Lower lobe of right lung (tissue), 2 donors: ENCODE results near the gene USP25. TPM values are rescaled to one million over a fixed set of nuclear protein-coding genes. Genes with fewer than 3 reads are reported as not detected.

Experiments used
- ATAC-seq, 2 donors: fragments of 200-7000 bp; cut with Tn5 transposase; one replicate each; pipeline ENCODE4 v1.9.1; 2020 to 2022; ENCODE audit warnings: mild to moderate bottlenecking in 2 of 2, moderate library complexity in 2 of 2
- DNase-seq: peaks from one replicate; pipeline ENCODE4 v3.0.0-alpha.2; 2020
- H3K27ac ChIP-seq: fragments of 200-600 bp; one replicate; pipeline ENCODE4 v1.8.0; 2022
- H3K27me3 ChIP-seq: fragments of 200-600 bp; one replicate; pipeline ENCODE4 v1.8.0; 2022; ENCODE audit warnings: low read depth
- H3K36me3 ChIP-seq: fragments of 200-600 bp; one replicate; pipeline ENCODE4 v1.8.0; 2022; ENCODE audit warnings: mild to moderate bottlenecking
- H3K4me1 ChIP-seq: fragments of 200-600 bp; one replicate; pipeline ENCODE4 v1.8.0; 2022
- H3K4me3 ChIP-seq: fragments of 200-600 bp; one replicate; pipeline ENCODE4 v1.8.0; 2022; ENCODE audit warnings: mild to moderate bottlenecking
- H3K9me3 ChIP-seq: fragments of 200-600 bp; one replicate; pipeline ENCODE4 v1.8.0; 2022
- intact Hi-C: fragments of 100-400 bp; cut with DNase I; formaldehyde crosslinking; loops from one replicate; pipeline ENCODE4 v1.11.0; 2022
- total RNA-seq: library from RNA; stranded (reverse); fragmentation: NEBNext Ultra II Directional; extraction: Animal tissue kit (Norgen Biotek cat#: 25700); gene quantifications from one replicate; pipeline ENCODE4 v1.2.1, GENCODE V29; 2021
- TF ChIP-seq, protein P1 (sequence below): fragments of 200-600 bp; IDR thresholded peaks from one replicate; pipeline ENCODE4 v1.8.0; 2022; ENCODE audit warnings: antibody characterized with exemption, mild to moderate bottlenecking
- donor health status: DM: no; HTN: yes; CAD: no; lungs with severe emphysema.

USP25 gene
- total RNA-seq, 1 donor from 2014 or later, result 74.4 TPM

DNA sequence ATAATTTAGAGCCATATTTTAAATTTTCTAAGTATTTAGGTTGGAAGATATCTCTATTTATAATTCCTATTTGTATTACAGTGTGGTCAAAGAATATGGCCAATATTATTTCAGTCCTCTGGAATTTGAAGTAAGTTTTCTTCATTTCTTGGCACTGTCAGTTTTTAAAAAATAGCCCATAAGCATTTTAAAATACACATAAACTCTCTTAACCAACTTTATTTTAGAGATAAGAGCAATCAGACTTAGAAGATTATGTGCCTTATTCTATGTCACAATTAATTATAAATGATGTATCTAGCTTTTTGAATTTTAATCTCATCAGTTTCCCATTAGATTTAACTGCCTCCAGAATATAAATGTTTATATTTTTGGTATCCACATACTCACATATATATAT is 130.8 kb downstream of the USP25 start:
- Histone ChIP-seq H3K27me3 (no peaks in the 10 kb centered on the region), H3K9me3 (no peaks in the 10 kb centered on the region), H3K27ac (no peak overlapping the region), H3K4me3 (no peak overlapping the region), H3K36me3 (peaks cover 12% of the 10 kb centered on the region), H3K4me1 (no peaks in the 10 kb centered on the region)
- no peak for ATAC-seq
- intact Hi-C loops, result no loop called here
- TF ChIP-seq, protein P1, sequence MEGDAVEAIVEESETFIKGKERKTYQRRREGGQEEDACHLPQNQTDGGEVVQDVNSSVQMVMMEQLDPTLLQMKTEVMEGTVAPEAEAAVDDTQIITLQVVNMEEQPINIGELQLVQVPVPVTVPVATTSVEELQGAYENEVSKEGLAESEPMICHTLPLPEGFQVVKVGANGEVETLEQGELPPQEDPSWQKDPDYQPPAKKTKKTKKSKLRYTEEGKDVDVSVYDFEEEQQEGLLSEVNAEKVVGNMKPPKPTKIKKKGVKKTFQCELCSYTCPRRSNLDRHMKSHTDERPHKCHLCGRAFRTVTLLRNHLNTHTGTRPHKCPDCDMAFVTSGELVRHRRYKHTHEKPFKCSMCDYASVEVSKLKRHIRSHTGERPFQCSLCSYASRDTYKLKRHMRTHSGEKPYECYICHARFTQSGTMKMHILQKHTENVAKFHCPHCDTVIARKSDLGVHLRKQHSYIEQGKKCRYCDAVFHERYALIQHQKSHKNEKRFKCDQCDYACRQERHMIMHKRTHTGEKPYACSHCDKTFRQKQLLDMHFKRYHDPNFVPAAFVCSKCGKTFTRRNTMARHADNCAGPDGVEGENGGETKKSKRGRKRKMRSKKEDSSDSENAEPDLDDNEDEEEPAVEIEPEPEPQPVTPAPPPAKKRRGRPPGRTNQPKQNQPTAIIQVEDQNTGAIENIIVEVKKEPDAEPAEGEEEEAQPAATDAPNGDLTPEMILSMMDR, result no peak
- DNase-seq, result no peak

DNA sequence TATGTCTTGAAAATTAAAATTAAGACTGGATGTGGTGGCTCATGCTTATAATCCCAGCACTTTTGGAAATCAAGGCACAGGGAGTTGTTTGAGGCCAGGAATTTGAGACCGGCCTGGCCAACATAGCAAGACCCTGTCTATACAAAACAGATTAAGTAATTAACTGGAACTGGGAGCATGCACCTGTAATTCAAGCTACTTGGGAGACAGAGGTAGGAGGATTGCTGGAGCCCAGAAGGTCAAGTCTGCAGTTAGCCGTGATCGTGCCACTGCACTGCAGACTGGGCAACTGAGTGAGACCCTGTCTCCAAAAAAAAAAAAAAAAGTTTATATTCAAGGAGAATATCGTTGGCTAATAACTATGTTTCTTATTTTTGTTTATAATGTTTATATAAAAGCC is 139.2 kb downstream of the USP25 start:
- Histone ChIP-seq H3K9me3 (no peaks in the 10 kb centered on the region), H3K27ac (no peak overlapping the region), H3K36me3 (peaks cover 89% of the 10 kb centered on the region), H3K27me3 (no peaks in the 10 kb centered on the region), H3K4me3 (no peak overlapping the region), H3K4me1 (no peaks in the 10 kb centered on the region)
- TF ChIP-seq, protein P1, result no peak
- intact Hi-C loops, result no loop called here
- DNase-seq (no peak), ATAC-seq (no peak)

DNA sequence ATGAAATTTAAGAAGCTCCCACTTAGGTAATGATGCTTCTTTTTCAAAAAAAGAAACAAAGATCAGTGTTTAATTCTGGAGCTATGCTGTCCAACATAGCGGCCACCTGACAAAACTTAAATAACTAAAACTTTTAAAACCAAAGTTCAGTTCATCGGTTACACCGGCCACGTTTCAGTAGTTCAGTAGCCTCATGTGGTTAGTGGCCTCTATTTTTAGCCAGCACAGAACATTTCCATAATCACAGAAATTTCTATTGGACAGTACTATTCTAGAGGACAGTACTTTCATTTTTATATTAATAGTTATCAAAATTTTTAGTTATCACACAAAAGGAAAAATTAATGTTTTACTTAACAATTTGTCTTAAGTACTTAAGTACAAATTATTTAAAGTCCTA is 141.0 kb downstream of the USP25 start:
- intact Hi-C loops, result no loop called here
- peaks cover 91% of the 10 kb centered on the region for H3K36me3 ChIP-seq
- TF ChIP-seq, protein P1, result no peak
- H3K4me3 ChIP-seq, result no peak overlapping the region
- DNase-seq (no peak), ATAC-seq (no peak)
- H3K4me1 ChIP-seq, result no peaks in the 10 kb centered on the region
- no peaks in the 10 kb centered on the region for H3K9me3 ChIP-seq
- H3K27me3 ChIP-seq, result no peaks in the 10 kb centered on the region
- no peak overlapping the region for H3K27ac ChIP-seq

DNA sequence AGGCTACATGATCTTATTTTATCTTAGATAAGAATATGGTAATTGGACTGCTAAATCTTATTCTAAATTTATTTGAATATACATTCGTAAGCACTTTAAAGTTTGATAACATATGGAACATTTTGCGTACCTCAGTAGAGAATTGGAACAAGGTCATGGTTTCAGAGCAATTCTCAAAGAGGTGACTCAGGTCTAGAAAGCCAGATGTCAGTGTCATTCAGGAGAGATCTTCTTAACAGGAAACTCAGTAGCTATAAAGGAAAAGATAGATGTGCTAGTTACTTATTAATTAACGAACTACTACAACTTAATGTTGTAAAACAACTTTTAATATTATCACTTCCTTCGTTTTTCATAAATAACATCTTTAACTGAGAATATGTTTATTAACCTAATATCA is 142.5 kb downstream of the USP25 start:
- H3K36me3 ChIP-seq, result peaks cover 85% of the 10 kb centered on the region

DNA sequence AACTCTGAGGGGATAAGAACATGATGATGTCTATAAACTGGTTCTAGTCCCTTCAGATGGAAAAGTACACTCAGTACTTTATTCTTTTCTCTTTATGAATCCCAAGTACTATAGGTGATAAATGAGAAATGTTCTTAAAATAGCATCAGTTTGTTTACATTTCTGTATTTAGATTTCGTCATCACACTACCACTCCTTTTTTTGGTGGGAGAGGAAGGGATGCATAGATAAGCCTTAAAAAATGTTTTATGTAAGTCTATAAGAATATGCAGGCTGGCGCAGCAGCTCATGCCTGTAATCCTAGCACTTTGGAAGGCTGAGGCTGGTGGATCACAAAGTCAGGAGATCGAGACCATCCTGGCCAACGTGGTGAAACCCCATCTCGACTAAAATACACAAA is 144.8 kb downstream of the USP25 start:
- no peak for DNase-seq

More for the DNA sequence above, 142.5 kb downstream of the USP25 start:
- intact Hi-C loops, result no loop called here
- Histone ChIP-seq H3K4me1 (no peaks in the 10 kb centered on the region), H3K9me3 (no peaks in the 10 kb centered on the region), H3K27ac (no peak overlapping the region), H3K27me3 (no peaks in the 10 kb centered on the region), H3K4me3 (no peak overlapping the region)
- ATAC-seq (no peak), DNase-seq (no peak)
- TF ChIP-seq, protein P1, result no peak

More for the DNA sequence above, 144.8 kb downstream of the USP25 start:
- TF ChIP-seq, protein P1, result no peak
- Histone ChIP-seq H3K4me3 (no peak overlapping the region), H3K36me3 (peaks cover 85% of the 10 kb centered on the region), H3K27me3 (no peaks in the 10 kb centered on the region), H3K9me3 (no peaks in the 10 kb centered on the region), H3K27ac (no peak overlapping the region), H3K4me1 (no peaks in the 10 kb centered on the region)
- no peak for ATAC-seq
- intact Hi-C loops, result no loop called here
